GM19467 (cell line): ENCODE data around the gene TRIP13.
A peak's percentile ranks its signal among the peaks of the same experiment; 100 is the strongest.

Experiments
- ATAC-seq: cut with Tn5 transposase; IDR thresholded peaks from one replicate; pipeline ENCODE4 v1.9.1; 2021; ENCODE audit warnings: mild to moderate bottlenecking, moderate library complexity; ENCODE audit not compliant: unreplicated experiment

The TRIP13 gene

DNA sequence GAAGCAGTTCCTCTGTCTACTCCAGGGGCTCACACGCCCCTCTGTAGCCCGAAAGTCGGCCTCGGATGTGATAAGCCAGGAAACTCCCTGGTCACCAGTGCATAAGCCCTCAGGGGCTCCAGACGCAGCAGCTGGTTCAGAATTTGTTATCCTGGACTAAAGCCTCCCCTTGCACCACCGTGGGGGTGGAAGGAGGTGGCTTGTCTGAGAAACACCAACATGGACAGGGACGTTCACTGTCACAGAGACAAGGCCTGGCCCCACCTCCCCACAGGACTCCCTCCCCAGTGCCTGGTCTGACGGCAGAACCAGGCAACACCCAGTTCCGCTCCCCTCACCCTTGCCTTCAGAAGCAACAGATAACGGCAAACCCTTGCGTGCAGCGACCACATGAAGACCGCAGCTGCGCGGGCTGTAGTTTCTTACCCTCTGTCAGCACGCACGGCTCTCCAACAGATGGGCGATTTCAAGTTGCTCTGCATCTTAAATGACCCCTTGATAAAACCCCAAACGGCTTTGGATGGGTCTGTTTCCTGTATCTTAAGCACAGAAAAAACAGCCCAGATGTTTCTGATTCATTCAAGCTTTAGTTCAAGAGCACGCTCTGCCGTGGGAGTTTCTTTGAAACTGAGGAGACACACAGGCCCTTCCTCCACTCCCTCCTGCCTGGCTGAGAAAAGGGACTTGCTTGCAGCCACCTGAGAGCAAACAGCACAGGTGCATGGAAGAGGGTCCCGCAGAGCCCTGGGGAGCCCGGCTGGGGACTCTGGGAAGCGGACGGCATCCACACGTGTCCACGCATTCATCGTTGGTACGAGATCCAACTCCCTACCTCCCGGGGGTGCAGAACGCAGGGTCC, 71.2 kb downstream of the TRIP13 start:
- peak; percentile 79 for ATAC-seq

DNA sequence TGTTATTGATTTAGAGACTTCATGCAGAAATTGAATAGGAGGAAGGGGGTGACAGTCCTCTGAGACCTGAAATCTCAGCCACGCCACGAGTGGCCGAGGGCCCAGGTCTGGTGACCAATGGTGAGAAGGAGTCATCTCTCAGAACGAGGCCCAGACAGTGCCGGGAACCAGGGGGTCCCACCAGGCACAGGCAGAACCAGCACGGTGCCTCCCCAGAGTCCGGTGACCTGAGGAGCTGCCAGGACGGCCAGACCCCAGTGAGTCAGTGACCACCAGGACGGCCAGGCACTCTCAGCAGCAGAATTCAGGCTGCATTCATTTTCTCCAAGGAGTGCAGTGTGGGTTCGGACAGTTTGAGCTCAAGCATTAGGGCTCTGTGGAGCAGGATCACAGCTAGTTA, 72.1 kb downstream of the TRIP13 start:
- no peak for ATAC-seq

DNA sequence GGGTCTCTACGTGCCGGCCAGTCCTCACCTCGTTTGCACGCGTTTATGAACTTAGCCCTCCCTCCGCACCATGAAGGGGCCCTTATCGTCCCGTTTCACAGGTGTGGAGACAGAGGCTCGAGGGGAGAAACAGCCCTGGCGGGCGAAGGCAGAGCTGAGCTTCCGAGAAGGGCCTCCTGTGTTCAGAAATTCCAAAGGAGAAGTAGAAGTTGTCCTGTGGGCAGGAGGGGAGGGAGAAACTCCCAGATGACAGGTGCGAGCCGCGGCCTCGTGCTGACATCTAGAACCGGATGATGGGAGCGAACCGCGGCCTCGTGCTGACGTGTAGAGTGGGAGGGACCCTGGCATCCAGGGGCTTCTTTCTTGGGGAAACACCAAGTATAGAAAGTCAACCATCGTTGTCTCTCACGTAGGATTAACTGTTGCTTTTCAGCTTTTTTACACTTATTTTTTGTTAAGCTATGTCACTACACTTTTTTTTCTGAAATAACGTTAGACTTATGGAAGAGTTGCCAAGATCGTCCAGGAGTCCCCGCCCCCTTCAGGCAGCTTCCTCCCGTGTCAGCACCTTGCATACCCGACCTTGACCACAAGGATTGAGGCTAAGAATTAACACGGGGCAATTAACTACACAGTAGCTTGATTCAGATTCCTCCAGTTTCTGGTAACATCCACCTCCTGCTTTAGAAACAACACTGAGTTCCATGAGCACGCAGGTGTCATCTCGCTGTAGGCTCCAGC, 73.1 kb downstream of the TRIP13 start:
- no peak for ATAC-seq

DNA sequence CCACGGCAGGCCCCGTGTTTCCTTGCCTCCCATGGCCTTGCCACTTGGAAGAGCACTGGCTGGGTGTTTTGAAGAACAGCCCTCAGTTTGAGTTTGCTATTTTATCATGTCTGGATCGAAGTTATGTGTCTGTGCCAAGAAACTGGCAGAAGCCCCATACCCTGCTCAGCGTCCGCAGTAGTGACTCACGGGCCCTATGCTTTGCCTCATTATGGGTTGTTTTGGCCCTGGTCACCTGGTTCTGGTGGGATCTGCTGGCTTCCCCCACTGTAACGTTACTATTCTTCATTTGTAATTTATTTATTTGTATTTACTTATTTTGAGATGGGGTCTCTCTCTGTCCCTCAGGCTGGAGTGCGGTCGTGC, 73.6 kb downstream of the TRIP13 start:
- no peak for ATAC-seq

DNA sequence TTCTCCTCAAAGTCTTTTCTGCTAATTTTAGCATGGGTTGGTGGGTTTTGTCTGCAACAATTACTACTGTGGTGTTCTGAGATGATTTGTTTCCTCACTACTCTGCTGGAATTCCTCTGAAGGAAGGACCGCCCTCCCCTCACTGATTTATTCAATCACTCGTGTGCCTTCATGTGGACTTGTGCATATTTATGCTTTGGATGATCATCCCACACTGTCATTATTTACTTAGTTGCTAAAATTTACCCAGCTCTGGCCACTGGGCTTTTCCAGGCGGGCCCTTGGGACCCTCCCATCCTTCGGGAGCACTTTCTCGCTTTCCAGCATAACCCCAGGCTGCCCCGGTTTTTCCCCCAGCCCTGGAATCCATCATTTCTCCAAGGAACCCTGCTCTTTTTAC, 74.3 kb downstream of the TRIP13 start:
- no peak for ATAC-seq
